ENCODE results near the gene MTHFD1L.

Gene MTHFD1L

DNA sequence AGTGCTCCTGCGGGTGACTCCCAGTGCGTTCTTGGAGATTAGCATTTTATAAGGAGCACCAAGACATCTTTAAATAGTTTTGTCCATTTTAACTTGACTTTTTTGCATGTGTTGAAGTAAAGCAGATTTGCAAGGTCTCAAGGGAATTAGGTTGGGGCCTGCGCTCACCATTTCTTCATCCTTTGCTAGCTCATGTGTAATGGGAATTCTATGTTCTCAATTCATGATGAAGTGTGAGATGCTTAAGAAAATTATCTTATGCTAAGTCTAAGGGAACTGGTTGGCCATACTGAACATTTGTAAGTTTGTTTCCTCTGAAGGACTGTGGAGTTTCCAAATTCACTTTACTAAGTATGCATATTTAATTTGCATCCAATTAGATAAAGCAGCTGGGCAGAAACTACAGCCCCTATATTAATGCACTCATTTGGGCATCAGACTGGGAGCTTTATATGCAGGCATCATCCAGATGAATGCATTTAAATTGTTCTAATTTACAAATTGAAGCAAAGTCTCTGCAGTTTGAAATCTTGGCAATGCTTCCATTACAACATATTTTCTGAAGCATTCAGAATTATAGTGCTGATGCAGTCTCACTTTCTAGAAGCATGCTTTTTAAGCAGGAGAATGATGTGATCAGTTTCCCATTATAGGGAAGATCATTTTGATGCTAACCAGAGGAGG is 266.0 kb downstream of the MTHFD1L start:
- DNase-seq: no peak

DNA sequence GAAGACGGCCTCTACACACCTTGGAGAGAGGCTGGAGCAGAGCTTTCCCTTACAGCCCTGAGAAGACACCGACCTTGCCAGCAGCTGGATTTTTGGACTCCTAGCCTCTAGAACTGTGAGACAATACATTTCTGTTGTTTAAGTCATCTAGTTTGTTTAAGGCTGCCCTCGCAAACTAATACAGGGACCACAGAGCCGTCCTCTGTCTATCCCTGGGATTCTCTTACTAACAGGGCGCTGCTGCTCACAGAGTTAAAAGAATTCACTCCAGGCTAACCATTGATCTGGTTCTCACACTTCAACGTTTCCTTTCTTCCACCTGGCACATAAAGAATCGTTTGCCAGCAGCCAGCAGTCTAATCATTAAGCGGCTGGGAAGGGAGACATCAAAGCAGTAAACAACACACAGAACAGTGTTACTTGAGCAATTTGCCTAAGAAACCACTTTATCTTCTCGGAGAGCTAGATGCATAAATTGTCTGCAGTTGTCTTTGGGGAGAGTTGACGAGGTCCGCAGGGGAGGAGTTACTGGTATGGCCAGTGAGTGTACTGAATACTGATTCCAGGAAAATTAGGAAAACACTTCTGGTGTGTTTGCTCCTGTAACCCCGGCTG is 270.7 kb downstream of the MTHFD1L start:
- DNase-seq: no peak

DNA sequence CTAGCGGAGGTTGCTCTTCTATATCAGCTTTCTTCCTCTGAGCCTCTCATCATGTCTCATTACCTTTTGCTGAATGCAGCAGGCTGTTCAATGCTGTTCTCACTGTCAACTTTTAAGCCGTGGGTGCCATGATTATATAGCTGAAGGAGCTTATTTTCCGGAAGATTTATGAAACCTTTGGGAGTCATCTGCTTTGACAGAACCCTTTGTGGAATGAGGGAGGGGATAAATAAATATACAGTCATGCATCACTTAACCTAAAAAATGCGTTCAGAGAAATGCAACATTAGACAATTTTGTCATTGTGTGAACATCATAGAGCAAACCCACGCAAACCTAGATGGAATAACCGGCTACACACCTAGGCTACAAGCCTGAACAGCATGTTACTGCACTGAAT is 272.0 kb downstream of the MTHFD1L start:
- no peak for DNase-seq

DNA sequence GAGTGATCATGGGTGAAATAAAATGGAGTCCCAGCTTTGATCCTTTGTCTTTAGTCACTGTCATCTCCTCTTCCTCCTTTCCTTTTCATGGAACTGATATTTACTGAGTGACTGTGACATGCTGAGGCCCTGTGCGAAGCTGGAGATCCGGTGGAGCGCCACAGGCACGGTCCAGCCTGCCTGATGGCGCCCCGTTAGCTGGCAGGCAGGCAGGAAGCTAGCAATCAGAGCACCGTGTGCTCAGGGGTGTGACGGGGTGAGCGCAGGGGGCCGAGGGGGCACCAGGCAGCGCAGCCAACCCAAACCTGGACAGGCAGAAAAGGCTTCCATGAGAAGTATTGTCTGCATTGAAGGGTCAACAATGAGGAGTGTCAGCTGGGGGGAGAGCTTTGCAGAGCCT is 274.0 kb downstream of the MTHFD1L start:
- DNase-seq: no peak

DNA sequence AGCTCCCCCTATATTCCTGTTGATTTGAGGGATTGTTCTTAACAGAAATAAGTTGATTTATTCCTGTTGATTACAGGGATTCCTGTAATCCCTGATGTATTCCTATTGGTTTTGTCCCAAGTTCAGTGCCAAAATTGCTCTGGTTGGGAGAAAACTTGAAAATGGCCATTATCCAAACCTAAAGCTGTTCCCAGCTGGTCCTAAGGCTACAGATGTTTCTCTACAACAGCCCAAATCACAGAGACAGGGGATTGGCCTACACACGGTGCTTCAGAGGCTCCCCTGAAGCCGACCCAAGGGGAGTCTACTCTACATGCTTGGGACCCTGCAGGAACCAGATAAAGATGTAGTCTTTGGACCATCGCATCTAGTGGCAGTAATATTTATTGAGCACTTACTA is 275.3 kb downstream of the MTHFD1L start:
- no peak for DNase-seq

DNA sequence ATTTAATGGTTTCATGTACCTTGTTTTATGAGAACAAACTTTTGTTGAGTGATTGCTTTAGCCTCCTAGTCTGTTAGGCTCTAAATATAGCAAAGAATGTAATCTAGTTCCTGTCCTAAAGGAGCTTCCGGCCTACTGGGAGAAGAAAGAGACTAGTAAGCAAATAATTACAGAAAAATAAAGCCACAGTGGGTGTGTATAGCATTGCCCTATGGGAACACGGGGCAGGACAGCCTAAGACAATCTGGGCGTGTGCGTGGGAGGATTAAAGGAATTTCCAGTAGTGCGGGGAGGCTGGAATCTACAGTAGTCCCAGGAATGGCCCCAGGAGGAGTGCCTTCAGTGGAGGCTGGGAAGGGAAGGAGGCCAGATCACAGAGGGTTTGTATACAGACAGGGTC is 276.2 kb downstream of the MTHFD1L start:
- DNase-seq: no peak

DNA sequence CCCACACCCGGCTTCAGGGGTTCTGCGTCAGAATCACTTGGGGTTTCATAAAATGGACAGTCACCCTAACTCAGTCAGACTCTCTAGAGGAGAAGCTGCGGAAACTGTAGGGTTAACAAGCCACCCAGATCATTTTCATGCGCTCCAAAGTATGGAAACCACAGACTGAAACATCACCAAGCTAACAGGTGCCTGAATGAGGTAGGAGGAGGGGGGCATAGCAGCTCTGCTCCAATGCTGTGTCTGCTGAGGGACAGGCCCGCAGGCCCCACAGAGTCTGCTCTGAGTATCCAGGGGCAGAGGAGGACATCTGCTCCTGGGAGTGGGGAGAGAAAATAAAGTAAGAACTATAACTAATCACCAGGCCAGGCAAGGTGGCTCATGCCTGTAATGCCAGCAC is 277.2 kb downstream of the MTHFD1L start:
- no peak for DNase-seq

DNA sequence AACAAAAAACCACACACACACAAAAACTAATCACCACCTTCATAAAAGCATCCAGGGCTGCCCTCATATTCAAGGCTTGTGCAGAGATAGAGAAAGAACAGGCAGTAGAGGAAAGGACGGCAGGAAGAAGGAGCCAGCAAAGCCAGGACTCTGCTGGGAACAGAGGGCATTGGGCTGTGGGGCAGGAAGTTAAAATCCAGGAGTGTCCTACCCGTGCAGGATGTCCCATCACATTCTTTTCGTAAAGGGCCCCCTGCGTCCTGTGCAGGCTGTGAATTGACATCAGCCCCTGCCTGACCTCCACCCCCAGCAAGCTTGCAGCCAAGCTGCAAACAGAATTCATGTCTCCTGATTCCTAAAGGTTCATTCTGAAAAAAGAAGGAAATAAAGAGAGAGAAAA is 277.8 kb downstream of the MTHFD1L start:
- DNase-seq: no peak

DNA sequence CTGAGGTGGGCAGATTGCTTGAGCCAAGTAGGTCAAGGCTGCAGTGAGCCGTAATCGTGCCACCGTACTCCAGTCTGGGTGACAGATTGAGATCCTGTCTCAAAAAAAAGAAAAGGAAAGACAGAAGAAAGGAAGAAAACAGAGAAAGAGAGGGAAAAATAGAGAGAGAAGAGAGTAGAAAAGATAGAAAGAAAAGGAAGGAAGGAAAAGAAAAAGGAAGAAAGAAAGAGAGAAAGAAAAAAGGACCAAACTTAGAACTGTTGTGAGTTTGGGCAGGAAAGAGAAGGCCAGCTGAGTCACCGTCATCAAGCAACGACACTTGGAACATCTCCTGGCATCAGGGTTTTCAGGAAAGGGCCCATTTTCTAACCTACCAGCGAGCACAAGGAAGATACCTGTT is 278.3 kb downstream of the MTHFD1L start:
- DNase-seq: no peak

DNA sequence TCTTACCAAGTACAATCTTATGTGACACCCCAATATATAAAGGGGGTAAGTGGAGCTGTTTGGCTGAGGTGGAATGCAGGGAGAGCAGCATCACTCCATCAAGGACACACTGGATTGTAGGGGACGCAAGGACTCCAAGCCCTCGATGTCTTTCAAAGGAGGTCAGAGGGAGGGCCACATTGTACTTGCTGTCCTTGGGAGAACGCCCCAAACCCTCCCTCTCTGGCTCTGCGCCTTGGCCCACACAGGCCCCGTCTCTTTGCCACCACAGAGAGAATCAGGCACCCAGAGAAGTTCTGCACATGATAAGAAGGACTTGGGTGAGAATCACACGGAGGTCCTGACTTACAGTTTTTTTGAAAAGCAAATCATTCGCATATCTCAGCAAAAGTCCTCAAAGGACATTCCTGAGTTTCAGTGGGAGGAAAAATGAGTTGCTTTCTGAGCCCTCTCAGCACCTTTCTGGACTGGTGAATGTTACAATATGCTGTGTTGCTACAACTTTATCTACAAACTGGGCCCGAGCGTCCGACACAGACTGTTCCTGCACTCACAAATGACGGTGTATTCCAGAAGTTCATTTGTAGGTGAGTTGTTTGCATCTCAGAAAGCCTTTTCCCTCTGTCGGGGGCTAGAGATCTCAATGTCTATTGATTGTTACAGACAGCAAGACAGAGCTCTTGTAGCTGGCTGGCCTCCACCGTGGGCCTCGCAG is 281.8 kb downstream of the MTHFD1L start:
- no peak for DNase-seq

DNA sequence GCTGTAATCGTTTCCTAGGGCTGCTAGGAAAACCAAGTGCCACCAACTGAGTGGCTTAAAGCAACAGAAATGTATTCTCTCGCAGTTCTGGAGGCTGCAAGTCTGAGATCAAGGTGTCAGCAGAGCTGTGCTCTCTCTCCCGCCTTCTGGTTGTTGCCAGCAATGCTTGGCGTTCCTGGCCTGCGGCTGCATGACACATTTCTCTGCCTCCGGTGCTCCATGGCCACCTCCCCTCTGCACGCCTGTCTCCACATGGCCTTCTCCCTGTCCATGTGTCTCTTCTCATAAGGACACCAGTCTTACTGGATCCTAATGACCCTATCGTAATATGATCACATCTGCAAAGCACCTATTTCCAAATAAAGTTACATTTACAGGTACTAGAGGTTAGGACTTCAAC is 282.6 kb downstream of the MTHFD1L start:
- DNase-seq: no peak

DNA sequence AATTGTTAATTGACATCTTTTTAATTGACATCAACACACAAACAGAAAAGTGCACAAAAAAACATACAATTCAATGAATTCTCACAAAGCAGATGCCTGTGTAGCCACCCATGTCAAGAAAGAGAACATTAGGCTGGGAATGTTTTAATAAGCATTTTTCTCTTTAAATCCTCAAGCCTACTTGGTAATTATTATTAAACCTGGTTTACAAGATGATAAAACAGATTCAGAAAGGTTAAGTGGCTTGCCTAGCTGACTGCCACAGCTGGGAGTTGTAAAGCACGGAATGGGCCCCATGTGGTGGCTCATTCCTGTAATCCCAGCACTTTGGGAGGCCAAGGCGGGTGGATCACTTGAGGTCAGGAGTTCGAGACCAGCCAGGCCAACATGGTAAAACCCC is 284.3 kb downstream of the MTHFD1L start:
- DNase-seq: no peak

Data from activated CD4-positive, alpha-beta T cell treated with anti-CD3 and anti-CD28 coated beads for 48 hours (primary cell).